Measurements from ENCODE around the gene PDZRN4. TPM values are rescaled to one million over a fixed set of nuclear protein-coding genes. Genes with fewer than 3 reads are reported as not detected.

PDZRN4 gene
- total and polyA plus RNA-seq, 2 donors (not counting 3 experiments of a cell fraction or from before 2014, with no cell fraction given) = not detected

GRCh38 chr12:41289501-41289900, 101.4 kb downstream of the PDZRN4 start:
- Histone ChIP-seq H3K9me1 (replicated peaks; ENCODE audit: control insufficient read depth, extremely low read depth, insufficient read depth, low read length) (no peaks in the 10 kb centered on the region), H2AFZ (ENCODE audit: low read depth, low read length) (no peak overlapping the region), H3K27ac (ENCODE audit: insufficient read depth, low read depth, low read length) (no peak overlapping the region), H3K79me2 (ENCODE audit: control insufficient read depth, insufficient read depth, low read length) (no peaks in the 10 kb centered on the region), H3K36me3 (ENCODE audit: control insufficient read depth in 2 of 2, extremely low read depth in 1 of 2, insufficient read depth in 2 of 2, low read length in 2 of 2) (no peaks in the 10 kb centered on the region), H3K4me1 (ENCODE audit: control insufficient read depth, extremely low read depth, insufficient read depth, low read length) (no peaks in the 10 kb centered on the region), H3K27me3 (ENCODE audit: control insufficient read depth in 2 of 2, insufficient read depth in 2 of 2, low read length in 2 of 2) (no peaks in the 10 kb centered on the region), H3K4me2 (ENCODE audit: insufficient read depth, low read length) (no peak overlapping the region), H3K9me3 (replicated peaks; ENCODE audit: control insufficient read depth, insufficient read depth, low read length) (no peaks in the 10 kb centered on the region), H3K4me3 (replicated peaks in 1 of 3; ENCODE audit: insufficient read depth in 1 of 3, low read depth in 1 of 3, low read length in 3 of 3) (no peak overlapping the region), H3K9ac (replicated peaks; ENCODE audit: extremely low read depth, insufficient read depth, low read length) (no peak overlapping the region), H4K20me1 (replicated peaks; ENCODE audit: control insufficient read depth, extremely low read depth, insufficient read depth, low read length) (no peaks in the 10 kb centered on the region)
- intact Hi-C loops (cut with micrococcal nuclease) = no loop called here
- FAIRE-seq (no peak), DNase-seq (ENCODE audit: low read depth, low spot score) (no peak)
- TF ChIP-seq EZH2 (IDR thresholded peaks at IDR 0.05; ENCODE audit: borderline replicate concordance, low read depth, low read length, severe bottlenecking) (no peak), MYC (IDR thresholded peaks at IDR 0.05; ENCODE audit: low read depth, low read length) (no peak), GATA2 (IDR thresholded peaks at IDR 0.05; ENCODE audit: insufficient read depth, insufficient read length, low read depth, low read length) (no peak)
- BruUV-seq (replicated peaks) = no TSS peak
- POLR2A ChIA-PET = no interaction called here
- CTCF ChIA-PET = interaction anchor here (0.7 kb wide), 1 partner anchor 325 kb away, joined by 3 read pairs; no protein-coding TSS in a partner anchor
- dilution Hi-C loops (cut with MboI; ENCODE audit: extremely low pct_ligation_motif_present, low sequenced_read_pairs) = no loop called here

- ChIA-PET CTCF (no interaction called here), POLR2A (no interaction called here)
- no peaks in the 10 kb centered on the region for H3K9me3 ChIP-seq (replicated peaks; ENCODE audit: control insufficient read depth, insufficient read depth, low read length)
- H3K27ac ChIP-seq (ENCODE audit: insufficient read depth, low read depth, low read length) = no peak overlapping the region
- no peaks in the 10 kb centered on the region for H3K79me2 ChIP-seq (ENCODE audit: control insufficient read depth, insufficient read depth, low read length)
- H3K9ac ChIP-seq (replicated peaks; ENCODE audit: extremely low read depth, insufficient read depth, low read length) = no peak overlapping the region
- no peak overlapping the region for H2AFZ ChIP-seq (ENCODE audit: low read depth, low read length)
- no peaks in the 10 kb centered on the region for H4K20me1 ChIP-seq (replicated peaks; ENCODE audit: control insufficient read depth, extremely low read depth, insufficient read depth, low read length)
- H3K36me3 ChIP-seq (ENCODE audit: control insufficient read depth in 2 of 2, extremely low read depth in 1 of 2, insufficient read depth in 2 of 2, low read length in 2 of 2) = no peaks in the 10 kb centered on the region
- intact Hi-C loops (cut with micrococcal nuclease) (no loop called here), dilution Hi-C loops (cut with MboI; ENCODE audit: extremely low pct_ligation_motif_present, low sequenced_read_pairs) (no loop called here)
- no peaks in the 10 kb centered on the region for H3K9me1 ChIP-seq (replicated peaks; ENCODE audit: control insufficient read depth, extremely low read depth, insufficient read depth, low read length)
- H3K4me3 ChIP-seq (replicated peaks in 1 of 3; ENCODE audit: insufficient read depth in 1 of 3, low read depth in 1 of 3, low read length in 3 of 3) = no peak overlapping the region
- TF ChIP-seq EZH2 (IDR thresholded peaks at IDR 0.05; ENCODE audit: borderline replicate concordance, low read depth, low read length, severe bottlenecking) = no peak
- TF ChIP-seq JUN (IDR thresholded peaks at IDR 0.05; ENCODE audit: borderline replicate concordance, insufficient read depth, insufficient read length, low read depth) = no peak
- TF ChIP-seq MAX (IDR thresholded peaks at IDR 0.05; ENCODE audit: insufficient read depth, insufficient read length) = no peak
- no peak for TF ChIP-seq FOS (IDR thresholded peaks at IDR 0.05; ENCODE audit: borderline replicate concordance, insufficient read depth, low read length)
- no peak for TF ChIP-seq POLR2A (IDR thresholded peaks at IDR 0.05; ENCODE audit: low read depth, low read length)
- TF ChIP-seq POLR2AphosphoS5 (IDR thresholded peaks at IDR 0.05; ENCODE audit: insufficient read depth, low read depth, low read length) = no peak
- TF ChIP-seq MYC (IDR thresholded peaks at IDR 0.05; ENCODE audit: low read depth, low read length) = no peak
- no peak for TF ChIP-seq GATA2 (IDR thresholded peaks at IDR 0.05; ENCODE audit: insufficient read depth, insufficient read length, low read depth, low read length)
- no peak for TF ChIP-seq CTCF (IDR thresholded peaks at IDR 0.05; ENCODE audit: extremely low read depth in 1 of 2, insufficient read depth in 1 of 2, low read depth in 1 of 2, low read length in 2 of 2)
- BruUV-seq (replicated peaks) = no TSS peak
- H3K27me3 ChIP-seq (ENCODE audit: control insufficient read depth in 2 of 2, insufficient read depth in 2 of 2, low read length in 2 of 2) = no peaks in the 10 kb centered on the region
- FAIRE-seq (no peak), DNase-seq (ENCODE audit: low read depth, low spot score) (no peak)
- H3K4me1 ChIP-seq (ENCODE audit: control insufficient read depth, extremely low read depth, insufficient read depth, low read length) = no peaks in the 10 kb centered on the region
- H3K4me2 ChIP-seq (ENCODE audit: insufficient read depth, low read length) = no peak overlapping the region
Measured at GRCh38 chr12:41293011-41293410, 104.9 kb downstream of the PDZRN4 start.
